Vagina (tissue), 2 donors: Measurements from ENCODE around the gene KDM4C. TPM values are rescaled to one million over a fixed set of nuclear protein-coding genes. Genes with fewer than 3 reads are reported as not detected.

ENCODE experiments used
- DNase-seq, 2 donors: peaks; one replicate each; pipeline ENCODE4 v3.0.0-alpha.2; 2017; ENCODE audit errors: extremely low spot score in 2 of 2
- H3K27ac ChIP-seq: fragments of 200-600 bp; sonication (generic); one replicate; pipeline ENCODE4 v1.5.1; 2019
- H3K27me3 ChIP-seq: fragments of 200-600 bp; sonication (generic); one replicate; pipeline ENCODE4 v1.5.1; 2019
- H3K36me3 ChIP-seq, 2 donors: fragments of 200-600 bp; sonication (generic); one replicate each; pipeline ENCODE4 v1.5.1; 2017 to 2019
- H3K4me1 ChIP-seq: fragments of 200-600 bp; sonication (generic); one replicate; pipeline ENCODE4 v1.5.1; 2019
- H3K4me3 ChIP-seq, 2 donors: fragments of 200-600 bp; sonication (generic); 1 replicate in 1 of 2; 2 replicates in 1 of 2; pipeline ENCODE4 v1.5.1; 2016 to 2019
- H3K9me3 ChIP-seq: fragments of 200-600 bp; sonication (generic); one replicate; pipeline ENCODE4 v1.5.1; 2019
- CTCF ChIP-seq, 3 experiments: fragments of 450-650 bp in 2 of 3; fragments of 200-600 bp in 1 of 3; sonication (generic) in 1 of 3; IDR thresholded peaks; one replicate each; pipeline ENCODE4 v1.5.1; 2017 to 2019; ENCODE audit warnings: antibody characterized with exemption in 3 of 3, mild to moderate bottlenecking in 2 of 3, moderate library complexity in 2 of 3
- POLR2A ChIP-seq, 2 donors: fragments of 450-650 bp; IDR thresholded peaks; one replicate each; pipeline ENCODE4 v1.6.1; 2017; ENCODE audit warnings: antibody characterized with exemption in 2 of 2, mild to moderate bottlenecking in 2 of 2, moderate library complexity in 2 of 2
- POLR2AphosphoS5 ChIP-seq, 2 donors: sonication (generic); formaldehyde crosslinking; IDR thresholded peaks; one replicate each; pipeline ENCODE4 v1.9.0; 2017; ENCODE audit warnings: antibody characterized with exemption in 2 of 2, mild to moderate bottlenecking in 2 of 2, low read depth in 1 of 2; ENCODE audit not compliant: insufficient read depth in 1 of 2
- intact Hi-C: fragments of 100-400 bp; cut with DNase I; formaldehyde crosslinking; loops from one replicate; pipeline ENCODE4 v1.15.1; 2023
- total RNA-seq: library from RNA; depleted of rRNA; stranded (reverse); fragments of >200 nt; gene quantifications from one replicate; pipeline ENCODE4 v1.2.3, GENCODE V29; 2016

Gene KDM4C
- total RNA-seq, 1 donor from 2014 or later: 35.6 TPM

DNA sequence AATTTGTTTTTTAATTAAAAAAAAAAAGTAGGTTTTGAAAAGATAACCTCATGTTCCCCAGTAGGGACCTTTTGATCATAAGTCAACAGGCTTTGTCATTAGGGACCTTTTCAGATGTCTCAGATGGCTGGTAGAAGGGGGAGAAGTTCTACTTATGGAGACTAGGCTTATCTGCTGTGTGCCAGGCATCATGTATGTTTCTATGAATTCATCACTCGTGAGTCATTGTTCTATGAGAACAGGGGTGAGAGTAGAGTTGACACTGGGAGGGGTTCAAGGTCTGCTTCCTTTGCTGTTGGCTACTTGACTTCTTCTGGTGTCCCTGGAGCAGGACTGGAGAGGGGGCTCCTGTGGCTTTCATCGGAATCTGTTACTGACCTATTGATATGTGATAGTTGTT, 138.8 kb downstream of the KDM4C start:
- no peaks in the 10 kb centered on the region for H3K27me3 ChIP-seq
- peaks cover 6% of the 10 kb centered on the region for H3K4me1 ChIP-seq
- intact Hi-C loops: no loop called here
- no peak for DNase-seq
- H3K4me3 ChIP-seq: no peak overlapping the region
- TF ChIP-seq CTCF (IDR thresholded peaks at IDR 0.05) (no peak), POLR2A (IDR thresholded peaks at IDR 0.05) (no peak)
- no peaks in the 10 kb centered on the region for H3K36me3 ChIP-seq
- no peak overlapping the region for H3K27ac ChIP-seq
- H3K9me3 ChIP-seq: no peaks in the 10 kb centered on the region

DNA sequence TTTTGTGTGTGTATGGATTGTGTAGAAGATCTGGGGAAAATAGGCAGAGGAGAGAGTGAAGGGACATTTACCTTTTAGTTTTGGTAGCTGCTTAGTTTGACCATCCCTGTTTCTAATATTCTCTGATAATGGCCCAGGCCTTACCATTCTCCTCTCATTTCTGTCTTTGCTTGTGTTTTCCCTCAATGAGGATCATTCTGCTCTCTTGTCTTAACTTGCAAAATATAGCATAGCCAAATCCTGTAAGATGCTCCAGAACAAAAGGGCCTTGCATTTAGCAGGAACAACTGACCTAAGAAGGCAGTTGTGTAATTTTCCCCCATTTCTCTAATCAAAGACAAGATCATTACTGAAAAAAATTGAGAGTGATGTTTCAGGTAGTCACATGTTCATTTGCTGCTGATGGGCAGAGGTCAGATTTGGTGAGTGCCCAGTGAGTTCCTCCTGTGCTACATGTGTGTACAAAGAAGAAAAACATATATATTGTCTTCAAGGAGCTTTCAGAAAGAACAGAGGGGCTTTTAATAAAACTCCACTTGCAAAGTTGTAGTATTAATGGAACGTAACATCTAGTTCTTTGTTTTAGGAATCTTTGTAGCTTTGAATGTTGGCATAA, 139.5 kb downstream of the KDM4C start:
- H3K27me3 ChIP-seq: no peaks in the 10 kb centered on the region
- intact Hi-C loops: no loop called here
- H3K4me1 ChIP-seq: peaks cover 6% of the 10 kb centered on the region
- H3K36me3 ChIP-seq: no peaks in the 10 kb centered on the region
- no peak for DNase-seq
- TF ChIP-seq CTCF (IDR thresholded peaks at IDR 0.05): no peak
- TF ChIP-seq POLR2A (IDR thresholded peaks at IDR 0.05): no peak
- no peak for TF ChIP-seq POLR2AphosphoS5 (IDR thresholded peaks at IDR 0.05; ENCODE audit: insufficient read depth in 1 of 2, low read depth in 1 of 2)
- H3K9me3 ChIP-seq: no peaks in the 10 kb centered on the region
- H3K4me3 ChIP-seq: no peak overlapping the region
- no peak overlapping the region for H3K27ac ChIP-seq

- Histone ChIP-seq H3K4me1 (peaks cover 6% of the 10 kb centered on the region), H3K36me3 (no peaks in the 10 kb centered on the region), H3K27ac (no peak overlapping the region), H3K4me3 (no peak overlapping the region), H3K9me3 (no peaks in the 10 kb centered on the region), H3K27me3 (no peaks in the 10 kb centered on the region)
- no peak for DNase-seq
- TF ChIP-seq POLR2A (IDR thresholded peaks at IDR 0.05): no peak
- no peak for TF ChIP-seq CTCF (IDR thresholded peaks at IDR 0.05)
- TF ChIP-seq POLR2AphosphoS5 (IDR thresholded peaks at IDR 0.05; ENCODE audit: insufficient read depth in 1 of 2, low read depth in 1 of 2): no peak
- intact Hi-C loops: no loop called here
Measured at GRCh38 chr9:6897898-6898302, 140.1 kb downstream of the KDM4C start.

GRCh38 chr9:6899274-6899673, 141.5 kb downstream of the KDM4C start:
- no peak for TF ChIP-seq POLR2A (IDR thresholded peaks at IDR 0.05)
- no peak for TF ChIP-seq CTCF (IDR thresholded peaks at IDR 0.05)
- no peak for TF ChIP-seq POLR2AphosphoS5 (IDR thresholded peaks at IDR 0.05; ENCODE audit: insufficient read depth in 1 of 2, low read depth in 1 of 2)
- Histone ChIP-seq H3K27ac (no peak overlapping the region), H3K4me3 (no peak overlapping the region), H3K36me3 (no peaks in the 10 kb centered on the region), H3K4me1 (peaks cover 6% of the 10 kb centered on the region), H3K27me3 (no peaks in the 10 kb centered on the region), H3K9me3 (no peaks in the 10 kb centered on the region)
- intact Hi-C loops: no loop called here
- no peak for DNase-seq

DNA sequence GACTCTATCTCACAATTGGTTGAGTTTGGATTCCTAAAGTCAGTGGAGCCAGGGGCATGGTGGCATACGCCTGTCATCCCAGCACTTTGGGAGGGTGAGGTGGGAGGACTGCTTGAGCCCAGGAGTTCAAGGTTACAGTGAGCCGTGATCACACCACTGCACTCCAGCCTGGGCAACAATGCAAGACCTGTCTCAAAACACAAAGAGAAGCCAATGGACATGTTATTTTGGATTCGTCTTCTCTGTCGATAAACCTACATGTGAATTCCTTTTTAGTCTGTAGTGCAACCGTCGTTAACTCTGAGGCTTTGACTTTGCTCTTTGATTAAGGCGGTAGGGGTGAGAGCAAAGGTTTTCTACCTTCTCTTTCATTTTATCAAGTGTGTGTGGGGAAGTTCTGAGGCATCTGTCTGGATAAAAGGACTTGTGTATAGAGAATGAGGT, 142.7 kb downstream of the KDM4C start:
- DNase-seq: no peak
- intact Hi-C loops: no loop called here
- no peak overlapping the region for H3K4me3 ChIP-seq
- H3K27me3 ChIP-seq: no peaks in the 10 kb centered on the region
- TF ChIP-seq CTCF (IDR thresholded peaks at IDR 0.05): no peak
- no peak overlapping the region for H3K27ac ChIP-seq
- H3K9me3 ChIP-seq: no peaks in the 10 kb centered on the region
- H3K4me1 ChIP-seq: peaks cover 6% of the 10 kb centered on the region
- H3K36me3 ChIP-seq: no peaks in the 10 kb centered on the region
